ENCODE data around the gene PCED1B. TPM values are rescaled to one million over a fixed set of nuclear protein-coding genes. Genes with fewer than 3 reads are reported as not detected.

Gene PCED1B
- total and polyA plus RNA-seq, 2 experiments from 2014 or later: 5.1 to 6.6 TPM

DNA sequence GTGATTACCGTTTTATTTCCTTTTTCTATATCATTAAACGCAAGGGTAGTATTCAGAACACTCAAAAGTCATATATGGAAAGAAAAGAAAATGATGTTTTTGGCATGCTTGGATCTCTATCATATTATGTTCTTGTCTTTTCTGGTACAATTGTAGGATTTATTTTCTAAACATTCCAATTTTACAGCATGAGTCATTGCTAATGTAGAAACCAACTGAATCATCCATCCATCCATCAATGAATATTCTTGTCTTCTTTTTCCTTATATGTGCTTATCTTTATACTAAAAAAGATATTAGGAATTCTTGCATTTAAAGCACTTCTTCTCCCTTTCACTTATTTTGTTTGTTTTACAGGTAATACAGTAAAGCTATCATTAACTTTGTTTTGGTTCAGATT lies 20.7 kb downstream of the PCED1B start:
- H3K4me1 ChIP-seq (ENCODE audit: insufficient read depth): no peaks in the 10 kb centered on the region
- no peaks in the 10 kb centered on the region for H3K36me3 Mint-ChIP-seq (ENCODE audit: low read depth)
- H3K27me3 ChIP-seq (ENCODE audit: insufficient read depth): no peaks in the 10 kb centered on the region
- no peak overlapping the region for H3K27ac Mint-ChIP-seq
- no peak for TF ChIP-seq CREB1 (CRISPR knock-in tag; IDR thresholded peaks at IDR 0.05; ENCODE audit: low read depth)
- TF ChIP-seq JUNB (IDR thresholded peaks at IDR 0.05; ENCODE audit: unreplicated experiment): no peak
- TF ChIP-seq EZH2phosphoT487 (IDR thresholded peaks at IDR 0.05; ENCODE audit: unreplicated experiment): no peak
- no peak for TF ChIP-seq ZNF331 (CRISPR knock-in tag; IDR thresholded peaks at IDR 0.05; ENCODE audit: low read depth)
- TF ChIP-seq, protein P1, sequence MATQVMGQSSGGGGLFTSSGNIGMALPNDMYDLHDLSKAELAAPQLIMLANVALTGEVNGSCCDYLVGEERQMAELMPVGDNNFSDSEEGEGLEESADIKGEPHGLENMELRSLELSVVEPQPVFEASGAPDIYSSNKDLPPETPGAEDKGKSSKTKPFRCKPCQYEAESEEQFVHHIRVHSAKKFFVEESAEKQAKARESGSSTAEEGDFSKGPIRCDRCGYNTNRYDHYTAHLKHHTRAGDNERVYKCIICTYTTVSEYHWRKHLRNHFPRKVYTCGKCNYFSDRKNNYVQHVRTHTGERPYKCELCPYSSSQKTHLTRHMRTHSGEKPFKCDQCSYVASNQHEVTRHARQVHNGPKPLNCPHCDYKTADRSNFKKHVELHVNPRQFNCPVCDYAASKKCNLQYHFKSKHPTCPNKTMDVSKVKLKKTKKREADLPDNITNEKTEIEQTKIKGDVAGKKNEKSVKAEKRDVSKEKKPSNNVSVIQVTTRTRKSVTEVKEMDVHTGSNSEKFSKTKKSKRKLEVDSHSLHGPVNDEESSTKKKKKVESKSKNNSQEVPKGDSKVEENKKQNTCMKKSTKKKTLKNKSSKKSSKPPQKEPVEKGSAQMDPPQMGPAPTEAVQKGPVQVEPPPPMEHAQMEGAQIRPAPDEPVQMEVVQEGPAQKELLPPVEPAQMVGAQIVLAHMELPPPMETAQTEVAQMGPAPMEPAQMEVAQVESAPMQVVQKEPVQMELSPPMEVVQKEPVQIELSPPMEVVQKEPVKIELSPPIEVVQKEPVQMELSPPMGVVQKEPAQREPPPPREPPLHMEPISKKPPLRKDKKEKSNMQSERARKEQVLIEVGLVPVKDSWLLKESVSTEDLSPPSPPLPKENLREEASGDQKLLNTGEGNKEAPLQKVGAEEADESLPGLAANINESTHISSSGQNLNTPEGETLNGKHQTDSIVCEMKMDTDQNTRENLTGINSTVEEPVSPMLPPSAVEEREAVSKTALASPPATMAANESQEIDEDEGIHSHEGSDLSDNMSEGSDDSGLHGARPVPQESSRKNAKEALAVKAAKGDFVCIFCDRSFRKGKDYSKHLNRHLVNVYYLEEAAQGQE (IDR thresholded peaks at IDR 0.05; ENCODE audit: unreplicated experiment): no peak
- TF ChIP-seq POLR2AphosphoS5 (IDR thresholded peaks at IDR 0.05; ENCODE audit: low read depth): no peak
- TF ChIP-seq NANOG (IDR thresholded peaks at IDR 0.05; ENCODE audit: borderline replicate concordance): no peak
- TF ChIP-seq, protein P2, sequence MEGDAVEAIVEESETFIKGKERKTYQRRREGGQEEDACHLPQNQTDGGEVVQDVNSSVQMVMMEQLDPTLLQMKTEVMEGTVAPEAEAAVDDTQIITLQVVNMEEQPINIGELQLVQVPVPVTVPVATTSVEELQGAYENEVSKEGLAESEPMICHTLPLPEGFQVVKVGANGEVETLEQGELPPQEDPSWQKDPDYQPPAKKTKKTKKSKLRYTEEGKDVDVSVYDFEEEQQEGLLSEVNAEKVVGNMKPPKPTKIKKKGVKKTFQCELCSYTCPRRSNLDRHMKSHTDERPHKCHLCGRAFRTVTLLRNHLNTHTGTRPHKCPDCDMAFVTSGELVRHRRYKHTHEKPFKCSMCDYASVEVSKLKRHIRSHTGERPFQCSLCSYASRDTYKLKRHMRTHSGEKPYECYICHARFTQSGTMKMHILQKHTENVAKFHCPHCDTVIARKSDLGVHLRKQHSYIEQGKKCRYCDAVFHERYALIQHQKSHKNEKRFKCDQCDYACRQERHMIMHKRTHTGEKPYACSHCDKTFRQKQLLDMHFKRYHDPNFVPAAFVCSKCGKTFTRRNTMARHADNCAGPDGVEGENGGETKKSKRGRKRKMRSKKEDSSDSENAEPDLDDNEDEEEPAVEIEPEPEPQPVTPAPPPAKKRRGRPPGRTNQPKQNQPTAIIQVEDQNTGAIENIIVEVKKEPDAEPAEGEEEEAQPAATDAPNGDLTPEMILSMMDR (conservative IDR thresholded peaks at IDR 0.05; ENCODE audit: low read depth in 2 of 2): no peak
- TF ChIP-seq ZNF114 (CRISPR knock-in tag; IDR thresholded peaks at IDR 0.05): no peak
- no peak for TF ChIP-seq STAT1 (IDR thresholded peaks at IDR 0.05; ENCODE audit: unreplicated experiment)
- TF ChIP-seq, protein P3, sequence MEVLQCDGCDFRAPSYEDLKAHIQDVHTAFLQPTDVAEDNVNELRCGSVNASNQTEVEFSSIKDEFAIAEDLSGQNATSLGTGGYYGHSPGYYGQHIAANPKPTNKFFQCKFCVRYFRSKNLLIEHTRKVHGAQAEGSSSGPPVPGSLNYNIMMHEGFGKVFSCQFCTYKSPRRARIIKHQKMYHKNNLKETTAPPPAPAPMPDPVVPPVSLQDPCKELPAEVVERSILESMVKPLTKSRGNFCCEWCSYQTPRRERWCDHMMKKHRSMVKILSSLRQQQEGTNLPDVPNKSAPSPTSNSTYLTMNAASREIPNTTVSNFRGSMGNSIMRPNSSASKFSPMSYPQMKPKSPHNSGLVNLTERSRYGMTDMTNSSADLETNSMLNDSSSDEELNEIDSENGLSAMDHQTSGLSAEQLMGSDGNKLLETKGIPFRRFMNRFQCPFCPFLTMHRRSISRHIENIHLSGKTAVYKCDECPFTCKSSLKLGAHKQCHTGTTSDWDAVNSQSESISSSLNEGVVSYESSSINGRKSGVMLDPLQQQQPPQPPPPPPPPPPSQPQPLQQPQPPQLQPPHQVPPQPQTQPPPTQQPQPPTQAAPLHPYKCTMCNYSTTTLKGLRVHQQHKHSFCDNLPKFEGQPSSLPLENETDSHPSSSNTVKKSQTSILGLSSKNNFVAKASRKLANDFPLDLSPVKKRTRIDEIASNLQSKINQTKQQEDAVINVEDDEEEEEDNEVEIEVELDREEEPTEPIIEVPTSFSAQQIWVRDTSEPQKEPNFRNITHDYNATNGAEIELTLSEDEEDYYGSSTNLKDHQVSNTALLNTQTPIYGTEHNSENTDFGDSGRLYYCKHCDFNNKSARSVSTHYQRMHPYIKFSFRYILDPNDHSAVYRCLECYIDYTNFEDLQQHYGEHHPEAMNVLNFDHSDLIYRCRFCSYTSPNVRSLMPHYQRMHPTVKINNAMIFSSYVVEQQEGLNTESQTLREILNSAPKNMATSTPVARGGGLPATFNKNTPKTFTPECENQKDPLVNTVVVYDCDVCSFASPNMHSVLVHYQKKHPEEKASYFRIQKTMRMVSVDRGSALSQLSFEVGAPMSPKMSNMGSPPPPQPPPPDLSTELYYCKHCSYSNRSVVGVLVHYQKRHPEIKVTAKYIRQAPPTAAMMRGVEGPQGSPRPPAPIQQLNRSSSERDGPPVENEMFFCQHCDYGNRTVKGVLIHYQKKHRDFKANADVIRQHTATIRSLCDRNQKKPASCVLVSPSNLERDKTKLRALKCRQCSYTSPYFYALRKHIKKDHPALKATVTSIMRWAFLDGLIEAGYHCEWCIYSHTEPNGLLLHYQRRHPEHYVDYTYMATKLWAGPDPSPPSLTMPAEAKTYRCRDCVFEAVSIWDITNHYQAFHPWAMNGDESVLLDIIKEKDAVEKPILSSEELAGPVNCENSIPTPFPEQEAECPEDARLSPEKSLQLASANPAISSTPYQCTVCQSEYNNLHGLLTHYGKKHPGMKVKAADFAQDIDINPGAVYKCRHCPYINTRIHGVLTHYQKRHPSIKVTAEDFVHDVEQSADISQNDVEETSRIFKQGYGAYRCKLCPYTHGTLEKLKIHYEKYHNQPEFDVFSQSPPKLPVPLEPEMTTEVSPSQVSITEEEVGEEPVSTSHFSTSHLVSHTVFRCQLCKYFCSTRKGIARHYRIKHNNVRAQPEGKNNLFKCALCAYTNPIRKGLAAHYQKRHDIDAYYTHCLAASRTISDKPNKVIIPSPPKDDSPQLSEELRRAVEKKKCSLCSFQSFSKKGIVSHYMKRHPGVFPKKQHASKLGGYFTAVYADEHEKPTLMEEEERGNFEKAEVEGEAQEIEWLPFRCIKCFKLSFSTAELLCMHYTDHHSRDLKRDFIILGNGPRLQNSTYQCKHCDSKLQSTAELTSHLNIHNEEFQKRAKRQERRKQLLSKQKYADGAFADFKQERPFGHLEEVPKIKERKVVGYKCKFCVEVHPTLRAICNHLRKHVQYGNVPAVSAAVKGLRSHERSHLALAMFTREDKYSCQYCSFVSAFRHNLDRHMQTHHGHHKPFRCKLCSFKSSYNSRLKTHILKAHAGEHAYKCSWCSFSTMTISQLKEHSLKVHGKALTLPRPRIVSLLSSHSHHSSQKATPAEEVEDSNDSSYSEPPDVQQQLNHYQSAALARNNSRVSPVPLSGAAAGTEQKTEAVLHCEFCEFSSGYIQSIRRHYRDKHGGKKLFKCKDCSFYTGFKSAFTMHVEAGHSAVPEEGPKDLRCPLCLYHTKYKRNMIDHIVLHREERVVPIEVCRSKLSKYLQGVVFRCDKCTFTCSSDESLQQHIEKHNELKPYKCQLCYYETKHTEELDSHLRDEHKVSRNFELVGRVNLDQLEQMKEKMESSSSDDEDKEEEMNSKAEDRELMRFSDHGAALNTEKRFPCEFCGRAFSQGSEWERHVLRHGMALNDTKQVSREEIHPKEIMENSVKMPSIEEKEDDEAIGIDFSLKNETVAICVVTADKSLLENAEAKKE (CRISPR knock-in tag; IDR thresholded peaks at IDR 0.05): no peak
- no peak for TF ChIP-seq EZH2 (IDR thresholded peaks at IDR 0.05; ENCODE audit: low read depth, unreplicated experiment)
- TF ChIP-seq, protein P4, sequence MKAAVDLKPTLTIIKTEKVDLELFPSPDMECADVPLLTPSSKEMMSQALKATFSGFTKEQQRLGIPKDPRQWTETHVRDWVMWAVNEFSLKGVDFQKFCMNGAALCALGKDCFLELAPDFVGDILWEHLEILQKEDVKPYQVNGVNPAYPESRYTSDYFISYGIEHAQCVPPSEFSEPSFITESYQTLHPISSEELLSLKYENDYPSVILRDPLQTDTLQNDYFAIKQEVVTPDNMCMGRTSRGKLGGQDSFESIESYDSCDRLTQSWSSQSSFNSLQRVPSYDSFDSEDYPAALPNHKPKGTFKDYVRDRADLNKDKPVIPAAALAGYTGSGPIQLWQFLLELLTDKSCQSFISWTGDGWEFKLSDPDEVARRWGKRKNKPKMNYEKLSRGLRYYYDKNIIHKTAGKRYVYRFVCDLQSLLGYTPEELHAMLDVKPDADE (IDR thresholded peaks at IDR 0.05): no peak
- H3K36me3 ChIP-seq (ENCODE audit: insufficient read depth): no peaks in the 10 kb centered on the region
- no peak for DNase-seq (ENCODE audit: low spot score)
- H3K4me2 ChIP-seq: no peak overlapping the region
- H3K9me3 Mint-ChIP-seq: no peaks in the 10 kb centered on the region
- H2AFZ ChIP-seq: no peak overlapping the region
- ATAC-seq: no peak
- no peak overlapping the region for H3K4me3 Mint-ChIP-seq
- no peaks in the 10 kb centered on the region for H3F3A ChIP-seq (replicated peaks; ENCODE audit: low read depth)
- H3K4me3 ChIP-seq: no peak overlapping the region
- H4K20me1 ChIP-seq (replicated peaks; ENCODE audit: insufficient read depth): no peaks in the 10 kb centered on the region
- H3K27ac ChIP-seq (ENCODE audit: low read depth): no peak overlapping the region
- no peaks in the 10 kb centered on the region for H3K79me2 ChIP-seq (replicated peaks; ENCODE audit: insufficient read depth)
- H3K27me3 Mint-ChIP-seq (ENCODE audit: insufficient read depth, low read depth, poor library complexity): no peaks in the 10 kb centered on the region
- no peaks in the 10 kb centered on the region; the same call in 1 of the 2 replicates for H3K9me2 ChIP-seq (ENCODE audit: insufficient read depth)
- H3K4me1 Mint-ChIP-seq: peaks cover 11% of the 10 kb centered on the region

All from GM23338 (cell line).